GM19372 (cell line): ENCODE measurements around the gene DOLPP1.

Experiments
- ATAC-seq: cut with Tn5 transposase; IDR thresholded peaks from one replicate; pipeline ENCODE4 v1.9.1; 2021; ENCODE audit warnings: mild to moderate bottlenecking, low read depth, moderate library complexity; ENCODE audit not compliant: unreplicated experiment

DOLPP1 gene

GRCh38 chr9:129093602-129094386 is 12.9 kb downstream of the DOLPP1 start:
- no peak for ATAC-seq

GRCh38 chr9:129094387-129095169 is 13.7 kb downstream of the DOLPP1 start:
- ATAC-seq = no peak

GRCh38 chr9:129095170-129095667 is 14.3 kb downstream of the DOLPP1 start:
- ATAC-seq = no peak

- ATAC-seq = no peak
Observed at GRCh38 chr9:129095908-129096307, 15.0 kb downstream of the DOLPP1 start.

- no peak for ATAC-seq
Observed at GRCh38 chr9:129097671-129098306, 16.9 kb downstream of the DOLPP1 start.

- ATAC-seq = no peak
Observed at GRCh38 chr9:129098328-129098727, 17.4 kb downstream of the DOLPP1 start.

GRCh38 chr9:129100383-129101169 is 19.7 kb downstream of the DOLPP1 start:
- no peak for ATAC-seq

GRCh38 chr9:129101279-129101678 is 20.4 kb downstream of the DOLPP1 start:
- ATAC-seq = no peak

- ATAC-seq = no peak
Observed at GRCh38 chr9:129102095-129102525, 21.2 kb downstream of the DOLPP1 start.

- ATAC-seq = no peak
Observed at GRCh38 chr9:129102791-129103594, 22.1 kb downstream of the DOLPP1 start.

GRCh38 chr9:129103595-129103965 is 22.7 kb downstream of the DOLPP1 start:
- no peak for ATAC-seq

GRCh38 chr9:129104051-129104450 is 23.1 kb downstream of the DOLPP1 start:
- ATAC-seq = no peak

- no peak for ATAC-seq
Observed at GRCh38 chr9:129105857-129106694, 25.2 kb downstream of the DOLPP1 start.

- no peak for ATAC-seq
Observed at GRCh38 chr9:129107651-129108050, 26.7 kb downstream of the DOLPP1 start.

- ATAC-seq = no peak
Observed at GRCh38 chr9:129108083-129108804, 27.3 kb downstream of the DOLPP1 start.

- no peak for ATAC-seq
Observed at GRCh38 chr9:129108805-129109536, 28.1 kb downstream of the DOLPP1 start.

GRCh38 chr9:129109537-129109903 is 28.6 kb downstream of the DOLPP1 start:
- ATAC-seq = no peak
